NCI-H1436 (cell line): ENCODE data around the gene HYAL2.
"Not testable (repeated sequence)": the region's sequence is repeated elsewhere in the genome, so short reads cannot be mapped to it uniquely, and the experiment has no call there.

Experiments
- DNase-seq: peaks from one replicate; lab custom pipeline; 2025; lab: John Stamatoyannopoulos, UW

HYAL2 gene

DNA sequence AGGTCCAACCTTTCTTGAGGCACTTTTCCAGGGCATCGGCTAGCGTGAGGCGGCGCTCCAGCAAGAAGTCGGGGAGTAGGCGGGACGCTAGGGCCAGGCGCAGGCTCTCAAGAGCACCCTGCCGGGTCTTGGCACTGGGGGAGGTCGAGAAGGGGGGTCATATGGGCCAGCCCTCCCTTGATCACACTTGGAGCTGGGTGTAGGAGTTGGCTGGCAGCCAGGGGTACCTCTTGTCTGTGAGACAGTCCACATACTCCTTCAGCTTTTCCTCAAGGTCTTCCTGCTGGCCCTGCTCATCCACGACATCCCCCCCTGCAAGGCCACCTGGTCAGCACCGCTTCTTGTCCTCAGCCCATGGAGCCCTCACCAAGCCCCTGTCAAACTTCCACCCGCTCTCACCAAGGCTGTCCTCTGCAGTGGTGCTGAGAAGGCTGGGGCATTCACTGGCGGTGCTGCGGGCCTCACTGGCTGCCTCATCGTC is 32.3 kb downstream of the HYAL2 start:
- DNase-seq = no peak

DNA sequence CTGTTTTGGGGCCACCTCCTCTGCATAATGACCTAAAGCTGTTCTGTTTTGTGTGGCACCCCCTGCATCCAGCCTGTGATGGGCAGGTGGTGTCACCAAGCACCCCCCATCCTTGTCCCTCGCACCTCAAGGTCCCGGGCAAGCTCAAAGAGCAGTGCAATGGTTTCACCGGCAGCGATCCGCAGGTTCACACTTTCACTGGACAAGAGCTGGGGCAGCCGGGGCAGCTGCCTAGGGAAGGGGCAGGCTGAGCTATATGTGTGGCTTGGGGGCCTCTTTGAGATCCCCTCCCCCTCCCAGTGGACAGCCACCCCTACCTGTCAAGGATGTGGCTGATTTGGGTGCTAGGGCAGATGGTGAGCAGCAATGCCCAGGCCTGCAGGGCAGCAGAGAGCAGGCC is 33.4 kb downstream of the HYAL2 start:
- no peak for DNase-seq

DNA sequence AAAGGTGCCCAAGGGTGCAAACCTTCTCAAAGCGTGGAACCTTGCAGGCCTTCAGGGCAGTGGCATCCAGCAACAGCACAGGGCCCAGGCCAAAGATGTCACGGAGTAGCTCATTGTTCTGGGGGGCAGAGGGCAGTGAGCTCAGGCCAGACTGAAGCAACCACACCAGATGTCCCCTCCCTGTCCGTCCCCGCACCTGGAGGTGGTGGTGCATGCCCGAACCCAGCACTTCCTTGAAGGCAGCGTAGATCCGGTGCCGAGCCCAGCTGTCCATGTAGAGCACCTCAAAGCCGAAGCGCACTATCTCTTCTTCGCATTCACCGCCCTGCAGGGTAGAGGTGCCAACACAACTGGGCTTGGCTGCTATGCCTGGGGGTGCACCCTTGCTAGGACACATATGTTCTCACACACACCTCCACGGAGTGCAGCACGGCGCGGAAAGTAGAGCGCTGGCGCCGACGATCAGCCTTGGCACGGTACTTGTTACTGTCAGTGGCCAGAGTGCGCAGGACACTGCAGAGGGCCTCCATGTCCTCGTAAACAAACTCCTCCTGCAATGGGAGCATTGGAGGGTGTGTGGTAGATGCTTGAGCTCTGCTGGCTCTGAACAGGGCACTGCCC is 34.0 kb downstream of the HYAL2 start:
- no peak for DNase-seq

DNA sequence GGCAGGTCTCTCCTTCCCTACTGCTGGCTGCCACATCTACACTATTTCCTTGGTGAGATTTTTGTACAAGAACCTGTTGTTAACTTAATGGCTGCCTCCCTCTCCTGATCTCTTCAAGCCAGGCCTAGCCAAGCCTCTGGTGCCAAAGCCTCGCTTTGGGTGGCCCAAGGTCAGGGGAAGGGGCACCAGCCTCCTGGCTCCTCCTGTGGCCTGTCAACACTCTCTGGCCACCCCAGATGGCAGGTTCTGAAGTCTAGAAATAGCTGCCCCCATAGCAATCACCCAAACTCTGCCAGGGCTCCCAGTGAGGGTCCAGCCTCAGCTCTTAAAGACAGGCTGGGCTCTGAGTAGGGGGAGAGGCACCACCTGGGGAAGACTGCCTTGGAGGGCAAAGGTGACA is 35.3 kb downstream of the HYAL2 start:
- DNase-seq = no peak

DNA sequence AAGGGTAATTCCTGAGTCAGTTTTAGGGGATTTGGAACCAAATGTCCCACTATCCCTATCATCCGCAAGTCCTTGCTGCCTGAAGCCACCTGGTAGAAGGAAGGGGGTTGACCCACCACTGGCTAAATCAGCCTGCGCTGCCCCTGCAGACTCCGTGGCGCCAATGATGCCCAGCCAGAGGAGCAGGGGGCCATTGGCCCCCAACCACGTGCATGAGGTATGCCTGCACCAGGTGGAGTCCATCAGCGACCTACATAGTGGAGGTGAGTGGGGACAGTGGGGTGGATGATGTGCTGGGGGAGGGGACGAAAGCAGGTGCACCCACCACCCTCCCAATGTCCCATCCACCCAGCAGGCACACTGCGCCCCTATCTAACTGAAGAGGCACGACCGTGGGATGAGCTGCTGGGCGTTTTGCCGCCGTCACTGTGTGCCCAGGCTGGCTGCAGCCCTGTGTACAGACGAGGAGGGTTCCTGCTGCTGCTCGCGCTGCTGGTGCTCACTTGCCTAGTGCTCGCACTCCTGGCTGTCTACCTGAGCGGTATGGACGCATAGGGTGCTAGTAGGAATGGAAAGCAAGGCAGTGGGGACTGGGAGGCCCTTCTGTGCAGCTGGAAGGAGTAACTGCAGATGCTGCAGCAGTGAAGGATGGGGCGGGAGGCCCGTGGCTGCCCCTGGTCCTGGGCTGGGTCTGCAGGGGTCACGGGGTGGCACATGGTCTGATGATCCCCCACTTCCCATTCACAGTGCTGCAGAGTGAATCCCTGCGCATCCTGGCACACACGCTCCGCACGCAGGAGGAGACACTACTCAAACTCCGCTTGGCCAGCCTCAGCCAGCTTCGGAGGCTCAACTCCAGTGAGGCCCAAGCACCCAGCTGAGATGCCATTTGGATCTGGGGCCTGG is 36.0 kb downstream of the HYAL2 start:
- no peak for DNase-seq

DNA sequence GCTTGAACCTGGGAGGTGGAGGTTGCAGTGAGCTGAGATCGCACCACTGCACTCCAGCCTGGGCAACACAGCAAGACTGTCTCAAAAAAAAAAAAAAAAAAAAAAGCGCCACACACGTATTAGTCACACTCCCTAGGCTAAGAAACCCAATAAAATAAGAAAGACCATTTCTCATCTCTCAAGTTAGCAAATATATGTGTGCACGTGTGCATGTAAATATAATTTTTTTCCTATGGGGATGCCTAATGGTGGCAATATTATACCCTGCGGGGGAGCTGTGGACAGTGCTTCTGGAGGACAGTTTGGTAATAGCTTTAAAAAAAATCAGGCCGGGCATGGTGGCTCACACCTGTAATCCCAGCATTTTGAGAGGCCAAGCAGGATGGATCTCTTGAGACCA is 38.4 kb downstream of the HYAL2 start:
- DNase-seq = not testable (repeated sequence)

DNA sequence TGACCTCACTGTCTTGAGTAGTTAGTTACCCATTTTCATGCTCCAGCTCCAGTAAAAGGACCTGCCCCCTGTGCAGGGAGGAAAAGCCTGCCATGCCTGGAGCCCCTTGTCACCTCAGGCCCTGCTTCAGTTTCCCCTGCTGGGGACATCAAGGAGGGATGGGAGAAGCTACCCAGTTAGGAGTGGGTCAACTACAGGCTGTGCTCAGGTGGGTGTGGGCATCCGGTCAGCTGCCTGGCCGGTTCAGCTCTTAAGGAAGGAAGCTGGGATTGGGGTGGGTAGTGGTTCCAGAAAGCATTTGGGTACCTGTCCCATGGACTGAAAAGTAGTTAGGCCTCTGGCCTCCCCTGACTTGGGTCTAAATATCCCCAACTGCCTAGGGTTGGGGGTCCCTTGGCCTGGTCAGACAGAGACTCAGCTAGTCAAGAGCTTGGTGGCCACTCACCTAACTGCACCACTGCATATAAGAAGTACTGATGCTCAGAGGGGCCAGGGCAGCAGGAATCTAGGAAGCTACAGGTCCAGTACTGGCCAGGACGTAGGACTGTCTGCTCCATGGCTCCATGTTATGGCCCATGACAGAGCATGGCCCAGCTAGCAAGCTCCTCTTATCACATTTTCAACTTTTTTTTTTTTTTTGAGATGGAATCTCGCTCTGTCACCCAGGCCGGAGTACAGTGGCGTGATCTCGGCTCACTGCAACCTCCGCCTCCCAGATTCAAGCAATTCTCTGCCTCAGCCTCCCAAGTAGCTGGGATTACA is 43.1 kb downstream of the HYAL2 start:
- DNase-seq = no peak

DNA sequence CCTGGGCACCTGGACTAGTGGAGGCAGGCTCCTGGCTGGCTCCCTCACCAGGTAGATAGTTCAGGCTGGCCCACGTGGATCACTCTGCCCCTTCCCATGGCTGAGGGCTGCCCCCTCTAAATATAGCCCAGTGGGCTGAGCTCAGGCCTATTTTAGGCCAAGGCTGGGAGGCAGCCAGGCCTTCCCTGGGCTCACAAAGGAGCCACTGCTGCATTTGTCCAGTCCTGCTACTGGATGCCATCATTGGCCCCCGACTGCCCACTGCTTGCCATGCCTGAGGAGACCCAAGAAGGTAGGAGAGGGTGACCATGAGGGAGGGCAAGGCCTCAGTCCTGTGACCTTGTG is 43.7 kb downstream of the HYAL2 start, which contains the start of gene LSMEM2:
LSMEM2 (plus strand) TSS at position 208 of the 345 bp plus-strand sequence; CDS start at position 235, 27 bp downstream.
- no peak for DNase-seq

DNA sequence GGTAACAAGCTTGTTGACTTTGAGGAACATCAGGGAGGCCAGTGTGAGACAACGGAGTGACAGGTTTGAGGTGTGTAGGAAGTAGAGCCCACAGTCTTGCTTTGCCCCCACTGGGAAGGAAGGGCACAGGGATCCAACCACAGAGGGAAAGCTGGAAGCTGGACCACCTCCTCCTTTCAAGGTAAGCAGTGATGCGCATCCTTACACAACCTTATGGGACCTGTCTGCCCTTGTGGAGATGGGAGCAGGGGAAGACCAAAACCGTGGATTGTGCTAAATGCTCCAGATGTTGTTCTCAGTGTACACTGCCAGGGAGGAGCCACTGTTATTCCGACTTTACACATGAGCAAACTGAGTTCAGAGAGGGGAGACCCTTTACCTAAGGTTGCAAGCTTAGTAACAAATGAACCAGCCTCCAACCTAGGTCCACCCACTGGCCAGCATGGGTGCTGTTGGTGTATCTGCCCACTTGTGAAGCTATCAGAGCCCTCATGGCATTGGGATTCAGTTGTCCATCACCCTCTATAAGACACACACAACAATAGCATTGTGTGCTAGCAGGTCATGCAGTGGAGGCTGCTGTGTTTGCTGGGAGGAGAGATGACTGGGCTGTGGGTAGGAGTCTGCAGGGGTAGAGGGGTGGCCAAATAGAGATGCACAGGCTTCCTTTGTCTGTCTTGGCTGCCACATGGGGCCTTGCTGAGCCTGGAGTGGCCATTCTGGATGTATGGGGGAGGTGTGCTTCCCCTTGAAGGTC is 44.2 kb downstream of the HYAL2 start:
- no peak for DNase-seq

DNA sequence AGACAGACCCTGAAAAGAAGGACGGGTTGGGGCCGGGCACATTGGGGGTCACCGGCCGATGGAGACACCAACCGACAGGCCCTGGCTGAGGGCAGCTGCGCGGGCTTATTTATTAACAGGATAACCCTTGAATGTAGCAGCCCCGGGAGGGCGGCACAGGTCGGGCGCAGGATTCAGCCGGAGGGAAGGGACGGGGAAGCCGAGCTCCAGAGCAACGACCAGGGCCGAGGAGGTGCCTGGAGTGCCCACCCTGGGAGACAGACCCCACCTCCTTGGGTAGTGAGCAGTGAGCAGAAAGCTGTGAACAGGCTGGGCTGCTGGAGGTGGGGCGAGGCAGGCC is 45.8 kb downstream of the HYAL2 start:
- no peak for DNase-seq

DNA sequence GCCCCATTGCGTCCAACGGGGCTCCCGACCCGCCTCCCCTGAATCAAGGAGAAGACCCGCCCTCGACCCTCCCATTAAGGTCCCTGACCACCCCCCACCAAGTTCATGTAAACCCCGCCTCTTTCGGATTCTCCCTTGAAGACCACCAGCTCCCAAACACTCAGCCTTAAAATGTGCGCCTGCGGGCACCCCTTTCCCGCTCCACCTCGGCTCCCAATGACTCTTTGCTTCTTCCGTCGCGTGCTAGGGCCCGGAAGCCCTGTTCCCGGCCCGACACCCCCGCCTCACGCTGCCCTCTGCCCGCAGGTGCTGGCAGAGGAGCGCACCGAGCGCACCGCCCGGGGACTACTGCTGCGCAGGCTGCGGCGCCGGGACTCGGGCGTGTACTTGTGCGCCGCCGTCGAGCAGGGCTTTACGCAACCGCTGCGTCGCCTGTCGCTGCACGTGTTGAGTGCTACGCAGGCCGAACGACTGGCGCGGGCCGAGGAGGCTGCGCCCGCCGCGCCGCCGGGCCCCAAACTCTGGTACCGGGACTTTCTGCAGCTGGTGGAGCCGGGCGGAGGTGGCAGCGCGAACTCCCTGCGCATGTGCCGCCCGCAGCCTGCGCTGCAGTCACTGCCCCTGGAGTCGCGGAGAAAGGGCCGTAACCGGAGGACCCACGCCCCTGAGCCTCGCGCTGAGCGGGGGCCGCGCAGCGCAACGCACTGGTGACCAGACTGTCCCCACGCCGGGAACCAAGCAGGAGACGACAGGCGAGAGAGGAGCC is 46.4 kb downstream of the HYAL2 start:
- DNase-seq = no peak

DNA sequence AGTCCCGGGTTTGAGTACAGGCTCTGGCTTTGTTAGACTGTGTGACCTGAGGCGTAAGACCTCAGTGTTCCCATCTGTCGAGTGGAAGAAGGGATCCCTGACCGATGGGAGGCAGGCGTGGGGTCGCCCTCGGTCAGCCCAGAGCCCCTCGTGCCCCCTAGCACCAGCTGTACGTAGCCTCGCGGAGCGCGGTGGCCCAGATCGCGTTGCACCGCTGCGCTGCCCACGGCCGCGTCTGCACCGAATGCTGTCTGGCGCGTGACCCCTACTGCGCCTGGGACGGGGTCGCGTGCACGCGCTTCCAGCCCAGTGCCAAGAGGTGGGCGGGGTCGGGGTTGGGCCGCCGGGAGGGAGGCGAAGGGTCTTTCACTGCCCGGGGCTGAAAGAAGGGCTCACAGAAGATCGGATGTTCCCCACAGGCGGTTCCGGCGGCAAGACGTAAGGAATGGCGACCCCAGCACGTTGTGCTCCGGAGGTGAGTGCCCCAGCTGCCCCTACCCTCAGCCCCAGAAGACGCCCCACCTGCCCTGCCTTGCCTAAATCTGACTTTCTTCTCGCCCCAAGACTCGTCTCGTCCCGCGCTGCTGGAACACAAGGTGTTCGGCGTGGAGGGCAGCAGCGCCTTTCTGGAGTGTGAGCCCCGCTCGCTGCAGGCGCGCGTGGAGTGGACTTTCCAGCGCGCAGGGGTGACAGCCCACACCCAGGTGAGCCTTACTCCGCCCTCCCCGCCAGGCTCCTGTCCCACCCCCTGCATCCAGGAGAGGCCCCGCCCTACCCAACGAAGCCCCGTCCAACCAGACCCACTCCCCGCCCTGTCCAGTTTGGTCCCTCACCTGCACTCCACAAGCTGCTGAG is 47.2 kb downstream of the HYAL2 start:
- DNase-seq = no peak

DNA sequence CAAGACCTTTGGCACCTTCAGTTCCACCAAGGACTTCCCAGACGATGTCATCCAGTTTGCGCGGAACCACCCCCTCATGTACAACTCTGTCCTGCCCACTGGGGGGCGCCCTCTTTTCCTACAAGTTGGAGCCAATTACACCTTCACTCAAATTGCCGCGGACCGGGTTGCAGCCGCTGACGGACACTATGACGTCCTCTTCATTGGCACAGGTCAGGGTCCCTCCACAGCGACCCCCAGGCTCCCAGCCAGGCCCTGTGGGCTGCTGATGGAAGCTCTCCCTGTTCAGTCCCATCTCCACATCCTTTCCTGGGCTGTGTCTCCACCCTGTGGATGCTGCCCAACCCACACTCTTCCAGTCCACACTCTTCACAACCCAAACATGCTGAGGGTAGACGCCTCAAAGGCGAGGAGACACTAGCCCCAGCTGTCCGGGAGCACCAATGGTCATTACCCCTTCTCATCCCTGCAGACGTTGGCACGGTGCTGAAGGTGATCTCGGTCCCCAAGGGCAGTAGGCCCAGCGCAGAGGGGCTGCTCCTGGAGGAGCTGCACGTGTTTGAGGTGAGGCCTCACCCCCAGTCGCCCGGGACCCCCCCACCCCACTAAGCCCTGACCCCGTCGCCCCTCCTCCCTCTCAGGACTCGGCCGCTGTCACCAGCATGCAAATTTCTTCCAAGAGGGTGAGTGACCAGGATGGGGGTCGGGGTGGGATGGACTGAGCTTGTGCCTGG is 48.0 kb downstream of the HYAL2 start:
- DNase-seq = no peak

DNA sequence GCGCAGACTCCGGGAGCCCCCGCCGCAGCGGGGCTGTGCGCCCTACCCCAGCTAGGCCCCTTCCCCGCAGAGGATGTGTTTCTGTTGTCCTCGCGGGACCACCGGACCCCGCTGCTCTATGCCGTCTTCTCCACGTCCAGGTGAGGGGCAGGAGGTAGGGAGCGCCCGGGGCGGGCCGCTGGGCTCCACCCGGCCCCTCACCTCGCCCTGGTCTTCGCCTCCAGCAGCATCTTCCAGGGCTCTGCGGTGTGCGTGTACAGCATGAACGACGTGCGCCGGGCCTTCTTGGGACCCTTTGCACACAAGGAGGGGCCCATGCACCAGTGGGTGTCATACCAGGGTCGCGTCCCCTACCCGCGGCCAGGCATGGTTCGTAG is 48.9 kb downstream of the HYAL2 start:
- no peak for DNase-seq

DNA sequence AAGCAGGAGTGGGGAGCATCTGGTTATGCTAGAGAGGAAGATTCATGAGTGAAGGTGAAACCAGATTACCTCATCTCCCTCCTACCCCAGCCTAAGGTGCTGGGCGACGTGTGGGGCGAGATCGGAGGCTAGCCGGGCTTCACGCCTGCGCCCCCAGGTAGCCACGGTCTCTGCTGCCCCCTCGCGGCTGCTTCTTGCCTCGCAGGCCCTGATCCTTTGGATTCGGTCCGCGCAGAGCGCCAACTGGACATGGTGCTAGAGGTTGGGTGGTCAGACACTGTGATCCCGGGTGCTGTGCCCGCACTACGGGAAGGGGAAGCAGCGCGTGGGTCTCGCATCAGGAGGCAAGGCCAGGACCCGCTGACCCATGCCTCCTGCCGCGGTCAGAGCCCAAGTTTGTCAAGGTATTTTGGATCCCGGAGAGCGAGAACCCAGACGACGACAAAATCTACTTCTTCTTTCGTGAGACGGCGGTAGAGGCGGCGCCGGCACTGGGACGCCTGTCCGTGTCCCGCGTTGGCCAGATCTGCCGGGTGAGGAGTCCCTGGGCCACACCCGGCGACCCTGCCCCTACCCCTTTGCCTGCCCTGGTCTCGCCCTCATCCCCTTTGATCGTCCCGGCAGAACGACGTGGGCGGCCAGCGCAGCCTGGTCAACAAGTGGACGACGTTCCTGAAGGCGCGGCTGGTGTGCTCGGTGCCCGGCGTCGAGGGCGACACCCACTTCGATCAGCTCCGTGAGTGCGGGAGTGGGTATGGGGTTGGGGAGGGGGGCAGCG is 49.4 kb downstream of the HYAL2 start:
- peak; percentile 57 for DNase-seq

DNA sequence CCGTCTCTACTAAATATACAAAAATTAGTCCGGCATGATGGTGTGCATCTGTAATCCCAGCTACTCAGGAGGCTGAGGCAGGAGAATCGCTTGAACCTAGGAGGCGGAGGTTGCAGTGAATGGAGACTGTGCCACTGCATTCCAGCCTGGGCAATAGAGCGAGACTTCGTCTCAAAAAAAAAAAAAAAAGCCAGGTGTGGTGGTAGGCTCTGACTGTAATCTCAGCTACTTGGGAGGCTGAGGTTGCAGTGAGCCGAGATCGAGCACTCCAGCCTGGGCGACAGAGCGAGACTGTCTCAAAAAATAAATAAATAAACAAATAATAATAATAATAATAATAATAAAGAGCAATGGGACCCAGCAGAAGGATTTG is 50.0 kb downstream of the HYAL2 start:
- DNase-seq = not testable (repeated sequence)

DNA sequence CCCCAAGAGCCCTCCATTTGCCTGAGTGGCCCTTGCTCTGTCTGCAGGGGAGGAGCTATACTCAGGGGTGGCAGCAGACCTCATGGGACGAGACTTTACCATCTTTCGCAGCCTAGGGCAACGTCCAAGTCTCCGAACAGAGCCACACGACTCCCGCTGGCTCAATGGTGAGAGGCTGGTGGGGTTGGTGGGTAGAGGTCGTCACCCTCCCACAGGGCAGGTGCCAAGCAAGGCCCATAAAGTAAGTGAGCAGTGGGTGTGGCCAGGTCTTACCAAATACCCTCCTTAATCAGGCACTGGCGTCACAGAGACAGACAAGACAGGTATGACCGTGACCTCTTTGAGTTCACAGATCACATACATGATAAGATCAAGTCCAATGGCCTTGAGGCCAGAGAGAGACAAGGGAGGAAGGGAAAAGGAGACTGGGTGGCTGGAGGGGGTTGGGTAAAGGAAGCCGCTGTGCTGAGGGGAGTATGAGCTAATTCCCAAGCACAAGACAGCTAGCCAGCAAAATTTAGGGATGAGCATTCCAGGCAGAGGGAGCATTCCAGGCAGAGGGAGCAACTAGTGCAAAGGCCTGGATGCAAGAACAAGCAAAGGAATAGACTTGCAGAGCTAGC is 51.1 kb downstream of the HYAL2 start:
- DNase-seq = no peak

DNA sequence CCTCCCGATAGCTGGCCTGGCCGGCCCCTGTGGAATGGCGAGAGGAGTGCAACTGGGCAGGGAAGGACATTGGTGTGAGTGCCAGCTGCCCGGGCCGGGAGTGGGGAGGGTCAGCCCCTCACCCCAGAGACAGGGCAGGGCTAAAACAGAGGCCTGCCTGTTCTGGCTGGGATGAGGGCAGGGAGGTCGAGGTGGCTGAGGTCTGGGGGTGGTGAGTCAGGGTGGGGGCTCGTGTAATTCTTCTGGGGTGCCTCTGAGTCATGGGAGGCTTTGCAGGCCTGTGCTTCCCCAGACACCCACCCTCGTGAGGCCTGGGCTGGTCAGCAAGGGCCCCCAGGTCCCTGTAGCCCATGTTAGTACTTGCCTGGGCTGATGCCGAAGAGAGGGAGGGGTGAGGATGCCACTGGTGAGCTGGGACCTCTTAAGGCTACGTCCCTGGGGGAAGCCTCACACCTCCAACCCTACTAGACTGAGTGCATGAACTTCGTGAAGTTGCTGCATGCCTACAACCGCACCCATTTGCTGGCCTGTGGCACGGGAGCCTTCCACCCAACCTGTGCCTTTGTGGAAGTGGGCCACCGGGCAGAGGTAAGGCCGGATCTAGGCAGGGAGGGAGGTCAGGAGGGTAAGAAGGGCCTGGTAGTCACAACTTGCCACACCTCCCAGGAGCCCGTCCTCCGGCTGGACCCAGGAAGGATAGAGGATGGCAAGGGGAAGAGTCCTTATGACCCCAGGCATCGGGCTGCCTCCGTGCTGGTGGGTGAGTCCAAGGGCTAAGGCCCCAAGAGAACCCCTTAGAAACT is 51.9 kb downstream of the HYAL2 start:
- no peak for DNase-seq
